ENCODE measurements around the gene SSC5D.

SSC5D gene

DNA sequence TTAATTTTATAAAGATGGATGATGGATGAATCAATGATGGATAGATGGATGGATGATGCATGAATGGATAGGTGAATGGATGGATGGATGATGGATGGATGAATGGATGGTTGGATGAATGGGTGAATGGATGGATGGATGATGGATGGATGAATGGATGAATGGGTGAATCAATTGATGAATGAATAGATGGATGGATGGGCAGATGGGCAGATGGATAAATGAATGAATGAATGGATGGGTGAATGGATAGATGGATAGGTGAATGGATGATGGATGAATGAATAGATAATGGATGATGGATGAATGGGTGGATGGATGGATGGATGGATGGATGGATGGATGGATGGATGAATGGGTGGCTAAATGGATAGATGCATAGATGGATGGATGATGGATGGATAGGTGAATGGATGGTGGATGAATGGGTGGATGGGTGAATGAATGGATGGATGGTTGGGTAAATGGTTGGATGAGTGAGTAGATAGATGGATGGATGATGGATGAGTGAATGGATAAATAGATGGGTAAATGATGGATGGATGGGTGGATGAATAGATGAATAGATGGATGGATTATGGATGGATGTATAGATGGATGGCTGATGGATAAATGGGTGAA lies 79.6 kb downstream of the SSC5D start:
- no peak for DNase-seq

Data from 8988T (cell line).